Stimulated activated CD4-positive, alpha-beta T cell treated with anti-CD3 and anti-CD28 coated beads, TNF-alpha, amount 100 ng/mL, for 48 hours (primary cell): Measurements from ENCODE around the gene ZNF497.
"Not testable (repeated sequence)": the region's sequence is repeated elsewhere in the genome, so short reads cannot be mapped to it uniquely, and the experiment has no call there.

ENCODE experiments used
- DNase-seq, 3 donors: peaks; one replicate each; pipeline ENCODE4 v3.0.0-alpha.2; 2020; ENCODE audit warnings: low read depth in 3 of 3

Gene ZNF497

GRCh38 chr19:58348080-58348479 is 14.5 kb downstream of the ZNF497 start:
- not testable (repeated sequence) for DNase-seq

- DNase-seq = peak in 2 of 3 donors; percentile 38 to 46
Observed at GRCh38 chr19:58346961-58347929, 15.3 kb downstream of the ZNF497 start.

GRCh38 chr19:58345558-58345957 is 17.0 kb downstream of the ZNF497 start:
- no peak for DNase-seq

DNA sequence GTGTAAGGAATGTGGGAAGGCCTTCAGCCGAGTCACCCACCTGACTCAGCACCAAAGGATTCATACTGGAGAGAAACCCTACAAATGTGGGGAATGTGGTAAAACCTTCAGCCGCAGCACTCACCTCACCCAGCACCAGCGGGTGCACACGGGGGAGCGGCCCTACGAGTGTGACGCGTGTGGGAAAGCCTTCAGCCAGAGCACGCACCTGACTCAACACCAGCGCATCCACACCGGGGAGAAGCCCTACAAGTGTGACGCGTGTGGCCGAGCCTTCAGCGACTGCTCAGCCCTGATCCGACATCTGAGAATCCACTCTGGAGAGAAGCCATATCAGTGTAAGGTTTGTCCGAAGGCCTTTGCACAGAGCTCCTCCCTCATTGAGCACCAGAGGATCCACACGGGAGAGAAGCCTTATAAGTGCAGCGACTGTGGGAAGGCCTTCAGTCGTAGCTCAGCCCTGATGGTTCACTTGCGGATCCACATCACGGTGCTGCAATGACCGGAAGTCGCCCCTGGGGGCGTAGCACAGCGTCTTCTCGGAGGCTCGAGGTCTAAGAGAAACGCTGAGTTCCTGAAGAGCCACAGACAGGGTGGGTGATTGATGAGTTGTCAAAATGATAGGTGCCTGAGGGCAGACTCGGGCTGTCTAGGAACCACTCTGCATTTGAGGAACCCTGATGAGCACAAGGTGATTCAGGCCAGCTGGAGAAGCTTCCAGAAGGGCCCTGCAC is 23.6 kb downstream of the ZNF497 start:
- DNase-seq = no peak

DNA sequence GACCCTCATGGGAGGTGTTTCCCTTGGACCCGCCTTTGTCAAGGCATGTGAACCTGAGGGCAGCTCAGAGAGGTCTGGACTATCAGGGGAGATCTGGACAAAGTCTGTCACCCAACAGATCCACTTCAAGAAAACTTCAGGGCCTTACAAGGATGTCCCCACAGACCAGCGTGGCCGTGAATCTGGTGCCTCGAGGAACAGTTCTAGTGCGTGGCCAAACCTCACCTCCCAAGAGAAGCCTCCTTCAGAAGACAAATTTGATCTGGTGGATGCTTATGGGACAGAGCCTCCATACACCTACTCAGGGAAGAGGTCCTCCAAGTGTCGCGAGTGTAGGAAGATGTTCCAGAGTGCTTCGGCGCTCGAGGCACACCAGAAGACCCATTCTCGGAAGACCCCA is 24.2 kb downstream of the ZNF497 start:
- no peak for DNase-seq

- DNase-seq = no peak
Observed at GRCh38 chr19:58336820-58337219, 25.7 kb downstream of the ZNF497 start.

GRCh38 chr19:58336216-58336615 is 26.3 kb downstream of the ZNF497 start:
- DNase-seq = no peak

- no peak for DNase-seq
Observed at GRCh38 chr19:58335630-58336029, 26.9 kb downstream of the ZNF497 start.

DNA sequence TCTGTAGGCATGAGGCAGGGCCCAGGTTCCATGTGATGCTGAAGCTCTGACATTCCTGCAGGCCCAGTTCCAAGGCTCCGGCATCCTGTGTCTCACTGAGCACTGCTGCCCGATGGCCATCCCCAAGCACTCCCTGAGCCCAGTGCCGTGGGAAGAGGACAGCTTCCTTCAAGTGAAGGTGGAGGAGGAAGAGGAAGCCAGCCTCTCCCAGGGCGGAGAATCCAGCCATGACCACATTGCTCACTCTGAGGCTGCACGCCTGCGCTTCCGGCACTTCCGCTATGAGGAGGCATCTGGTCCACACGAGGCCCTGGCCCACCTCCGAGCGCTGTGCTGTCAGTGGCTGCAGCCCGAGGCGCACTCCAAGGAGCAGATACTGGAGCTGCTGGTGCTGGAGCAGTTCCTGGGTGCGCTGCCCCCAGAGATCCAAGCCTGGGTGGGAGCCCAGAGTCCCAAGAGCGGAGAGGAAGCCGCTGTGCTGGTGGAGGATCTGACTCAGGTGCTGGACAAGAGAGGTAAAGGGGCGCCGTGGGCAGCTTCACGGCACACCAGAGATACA is 27.8 kb downstream of the ZNF497 start:
- DNase-seq = no peak

DNA sequence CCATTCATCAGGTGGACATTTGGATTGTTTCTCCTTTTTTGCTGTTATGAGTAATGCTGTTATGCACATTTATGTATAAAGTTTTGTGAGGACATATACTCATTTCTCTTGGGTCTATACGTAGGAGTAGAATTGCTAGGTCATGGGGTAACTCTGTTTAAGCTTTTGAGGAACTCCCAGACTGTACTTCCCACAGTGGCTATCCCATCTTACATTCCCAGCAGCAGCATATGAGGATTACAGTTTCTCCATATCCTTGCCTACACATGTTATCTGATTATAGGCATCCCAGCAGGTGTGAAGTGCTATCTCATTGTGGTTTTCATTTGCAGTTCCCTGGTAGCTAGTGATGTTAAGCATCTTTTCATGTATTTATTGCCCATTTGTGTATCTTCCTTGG is 29.9 kb downstream of the ZNF497 start:
- no peak for DNase-seq

GRCh38 chr19:58330458-58330857 is 32.1 kb downstream of the ZNF497 start:
- DNase-seq = no peak

DNA sequence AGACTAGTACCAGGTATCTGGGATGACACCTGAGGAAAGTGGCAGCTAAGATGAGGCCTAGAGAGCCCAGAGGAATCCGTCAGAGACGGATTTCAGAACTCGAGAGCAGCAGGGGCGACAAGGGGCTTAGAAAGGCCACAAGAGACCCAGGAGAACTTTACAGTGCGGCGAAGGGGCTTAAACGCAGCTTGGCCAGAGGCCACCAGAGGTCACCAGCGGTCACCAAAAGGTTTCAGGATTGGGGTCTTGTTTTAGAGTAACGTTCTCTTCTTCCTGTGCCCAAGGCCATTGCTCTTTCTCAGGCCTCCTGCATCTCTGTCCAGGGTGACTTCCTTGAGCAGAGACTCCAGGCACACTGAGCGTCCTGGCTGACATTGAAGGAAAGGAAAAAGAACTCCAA is 33.6 kb downstream of the ZNF497 start:
- DNase-seq = no peak

DNA sequence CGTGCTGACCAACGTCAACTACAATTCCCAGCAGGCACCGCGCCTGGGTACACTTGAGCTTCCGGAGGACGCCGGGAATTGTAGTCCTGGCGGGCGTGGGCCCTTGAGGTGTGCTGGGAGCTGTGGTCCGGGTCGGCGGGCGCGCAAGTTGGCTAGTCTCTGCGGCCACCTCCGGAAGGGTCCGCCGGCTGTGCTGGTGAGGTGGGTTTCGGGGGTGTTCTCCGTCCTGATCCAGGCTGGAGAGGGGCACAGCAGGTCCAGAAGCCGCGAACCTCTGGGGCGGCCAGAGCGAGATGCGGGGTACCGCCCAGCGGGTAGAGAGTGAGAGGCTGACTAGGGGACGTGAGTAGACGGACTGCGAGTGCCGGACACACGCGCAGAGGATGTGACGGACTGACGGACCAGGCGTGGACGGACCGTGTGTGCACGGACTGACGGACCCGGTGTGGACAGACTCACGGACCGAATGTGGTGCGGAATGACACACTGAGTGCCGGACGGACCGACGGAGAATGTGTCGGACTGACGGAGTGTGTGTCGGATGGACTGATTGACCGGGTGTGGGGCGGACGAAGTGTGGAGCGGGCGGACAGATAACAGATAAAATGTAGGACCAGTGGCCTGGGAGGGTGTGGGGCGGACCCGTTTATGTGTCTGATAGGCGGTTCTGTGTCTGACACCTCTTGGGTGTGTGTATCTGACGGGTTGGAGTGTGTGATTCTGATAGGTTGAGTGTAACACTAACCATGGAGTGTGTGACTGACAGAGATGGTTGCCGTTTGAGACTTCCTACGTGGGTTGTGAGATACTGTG is 35.4 kb downstream of the ZNF497 start, which contains the start of gene ZSCAN22:
ZSCAN22 (plus strand) TSS at position 81 of the 813 bp plus-strand sequence. CDS start 7,809 bp downstream, outside the sequence.
- peak; percentile 85 to 90 (median 88) for DNase-seq

DNA sequence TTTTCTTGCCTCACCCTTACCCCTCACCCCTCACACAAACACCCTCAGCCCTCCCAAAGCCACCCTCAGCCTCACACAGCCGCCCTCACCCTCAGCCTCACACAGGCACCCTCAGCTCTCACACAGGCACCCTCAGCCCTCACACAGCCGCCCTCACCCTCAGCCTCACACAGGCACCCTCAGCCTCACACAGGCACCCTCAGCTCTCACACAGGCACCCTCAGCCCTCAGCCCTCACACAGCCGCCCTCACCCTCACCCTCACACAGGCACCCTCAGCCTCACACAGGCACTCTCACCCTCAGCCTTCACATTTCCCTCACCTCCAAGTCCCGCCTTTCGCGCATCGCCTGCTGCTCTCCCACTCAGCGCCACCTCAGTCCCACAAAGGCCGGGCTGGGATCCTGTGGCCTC is 36.0 kb downstream of the ZNF497 start:
- no peak for DNase-seq

GRCh38 chr19:58325311-58326022 is 37.1 kb downstream of the ZNF497 start:
- no peak for DNase-seq

DNA sequence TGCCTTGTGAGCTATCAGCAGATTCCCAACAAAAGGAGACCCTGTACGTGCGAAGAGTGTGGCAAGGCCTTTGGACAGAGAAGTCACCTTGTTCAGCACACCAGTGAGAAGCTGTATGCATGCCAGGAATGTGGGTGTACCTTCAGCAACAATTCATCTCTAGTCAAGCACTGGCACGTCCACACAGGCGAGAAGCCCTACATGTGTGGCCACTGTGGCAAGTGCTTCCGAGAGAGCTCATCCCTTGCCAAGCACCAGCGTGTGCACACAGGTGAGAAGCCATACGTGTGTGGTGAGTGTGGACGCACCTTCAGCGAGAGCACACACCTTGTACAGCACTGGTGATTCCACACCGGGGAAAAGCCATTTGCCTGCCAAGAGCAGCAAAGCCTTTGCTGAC is 43.3 kb downstream of the ZNF497 start:
- no peak for DNase-seq

- no peak for DNase-seq
Observed at GRCh38 chr19:58318297-58318696, 44.3 kb downstream of the ZNF497 start.

- DNase-seq = no peak
Observed at GRCh38 chr19:58317476-58318072, 45.0 kb downstream of the ZNF497 start.

- DNase-seq = no peak
Observed at GRCh38 chr19:58315580-58315979, 47.0 kb downstream of the ZNF497 start.

GRCh38 chr19:58311345-58311865 is 51.1 kb downstream of the ZNF497 start:
- DNase-seq = no peak
